A204.1 (cell line): ENCODE results near the gene PRKCZ.

ENCODE experiments used
- FAIRE-seq: peaks from 2 replicates; lab custom pipeline; 2012; peaks lifted over from hg19 to GRCh38; lab: Jason Lieb, UNC

The PRKCZ gene

GRCh38 chr1:2160451-2161300, 110.5 kb downstream of the PRKCZ start:
- FAIRE-seq: no peak

DNA sequence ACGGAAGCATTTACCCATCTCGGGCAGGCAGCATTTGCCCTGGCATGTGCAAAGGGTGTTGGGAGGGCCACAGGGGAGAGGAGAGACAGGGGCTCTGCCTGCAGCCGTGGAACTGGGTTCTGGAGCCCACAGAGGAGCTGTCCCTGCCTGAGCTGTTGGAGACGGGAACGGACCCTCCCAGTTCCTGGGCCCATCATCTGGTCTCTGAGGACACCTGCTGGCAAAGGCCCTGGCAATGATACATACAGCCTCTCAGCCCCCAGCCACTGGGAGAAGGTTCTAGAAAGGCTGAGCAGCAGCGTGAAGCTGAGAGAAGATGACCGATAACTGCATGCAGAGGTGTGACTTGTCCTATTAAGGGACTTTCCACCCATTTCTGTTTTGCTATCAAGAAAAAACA, 113.0 kb downstream of the PRKCZ start:
- FAIRE-seq: no peak

GRCh38 chr1:2165646-2166045, 115.4 kb downstream of the PRKCZ start:
- FAIRE-seq: no peak

DNA sequence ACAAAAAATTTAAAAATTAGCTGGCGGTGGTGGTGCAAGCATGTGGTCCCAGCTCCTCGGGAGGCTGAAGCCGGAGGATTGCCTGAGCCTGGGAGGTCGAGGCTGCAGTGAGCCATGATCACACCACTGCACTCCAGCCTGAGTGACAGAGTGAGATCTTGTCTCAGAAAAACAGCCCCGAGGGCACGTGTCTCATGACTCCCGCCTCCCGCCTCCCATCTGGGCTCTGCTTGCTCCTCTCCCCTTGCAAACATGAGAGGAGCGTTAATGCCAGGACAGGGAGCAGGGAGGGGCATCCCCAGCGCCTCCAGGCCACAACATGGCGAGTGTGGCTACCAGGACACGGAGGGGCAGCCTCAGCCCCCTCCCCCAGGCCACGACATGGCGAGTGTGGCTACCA, 116.0 kb downstream of the PRKCZ start:
- FAIRE-seq: no peak

GRCh38 chr1:2166695-2167094, 116.5 kb downstream of the PRKCZ start:
- FAIRE-seq: no peak

DNA sequence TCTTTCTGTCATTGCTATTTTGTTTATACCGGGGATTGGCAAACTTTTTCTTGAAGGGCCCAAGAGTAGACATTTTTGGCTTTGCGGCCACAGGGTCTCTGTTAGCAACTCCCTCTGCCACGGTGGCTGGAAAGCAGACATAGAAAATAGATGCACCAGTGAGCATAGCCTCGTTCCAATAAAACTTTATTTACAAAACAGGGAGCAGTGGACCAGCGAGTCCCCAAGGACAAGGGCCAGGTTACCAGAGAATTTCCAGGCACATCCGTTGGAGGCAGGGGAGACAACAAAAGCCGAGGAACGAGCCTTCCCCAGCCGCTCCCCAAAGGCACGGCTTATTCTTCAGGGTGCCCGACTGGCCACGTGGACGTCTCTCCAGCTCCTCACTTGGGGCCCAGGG, 117.9 kb downstream of the PRKCZ start:
- FAIRE-seq: no peak

DNA sequence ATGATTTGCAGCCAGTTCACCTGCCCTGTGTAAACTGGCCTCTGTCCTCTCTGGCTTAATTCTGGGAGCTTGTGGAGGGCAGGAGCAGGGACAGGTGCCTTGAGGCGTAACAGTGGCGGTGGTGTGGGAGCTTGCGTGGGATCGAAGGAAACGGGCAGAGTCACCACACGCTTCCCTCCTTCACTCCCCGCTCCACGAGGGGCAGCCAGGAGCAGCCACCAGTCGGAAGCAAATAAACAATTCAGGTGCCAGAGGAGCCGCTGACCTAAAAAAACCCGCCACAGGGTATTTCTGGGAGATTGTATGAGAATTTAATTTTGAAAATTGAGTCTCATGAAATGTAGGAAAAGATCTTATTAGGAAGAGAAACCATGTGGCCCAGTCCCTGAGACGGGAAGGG, 118.3 kb downstream of the PRKCZ start:
- no peak for FAIRE-seq

GRCh38 chr1:2169200-2169836, 119.1 kb downstream of the PRKCZ start:
- no peak for FAIRE-seq

DNA sequence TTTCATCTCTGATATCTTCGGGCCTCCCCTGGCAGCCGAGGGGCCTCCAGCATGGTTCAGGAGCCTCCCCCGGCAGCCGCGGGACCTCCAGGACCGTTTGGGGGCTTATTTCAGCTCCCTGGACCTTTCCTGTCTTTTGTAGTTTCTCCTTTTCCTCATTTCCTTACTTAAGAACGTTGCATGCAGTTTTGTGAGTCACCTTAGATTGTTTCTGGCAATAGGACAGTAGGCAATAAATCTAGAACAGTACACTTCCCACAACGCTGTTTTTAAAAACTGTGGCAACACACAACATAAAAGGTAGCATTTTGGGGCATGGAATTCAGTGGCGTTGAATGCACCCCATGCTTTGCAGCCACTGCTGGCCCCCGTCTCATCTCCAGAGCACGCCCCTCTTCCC, 120.0 kb downstream of the PRKCZ start:
- FAIRE-seq: no peak

DNA sequence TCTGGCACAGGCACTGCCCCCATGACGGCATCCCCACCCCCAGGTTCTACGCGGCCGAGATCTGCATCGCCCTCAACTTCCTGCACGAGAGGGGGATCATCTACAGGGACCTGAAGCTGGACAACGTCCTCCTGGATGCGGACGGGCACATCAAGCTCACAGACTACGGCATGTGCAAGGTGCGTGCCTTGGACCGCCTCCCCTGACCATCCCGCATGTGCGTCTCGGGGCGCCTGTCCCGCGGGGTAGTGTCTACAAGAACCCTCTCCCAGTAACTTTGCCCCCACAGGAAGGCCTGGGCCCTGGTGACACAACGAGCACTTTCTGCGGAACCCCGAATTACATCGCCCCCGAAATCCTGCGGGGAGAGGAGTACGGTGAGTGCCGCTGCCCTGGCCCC, 121.8 kb downstream of the PRKCZ start:
- no peak for FAIRE-seq

- FAIRE-seq: no peak
Measured at GRCh38 chr1:2172551-2173146, 122.4 kb downstream of the PRKCZ start.

DNA sequence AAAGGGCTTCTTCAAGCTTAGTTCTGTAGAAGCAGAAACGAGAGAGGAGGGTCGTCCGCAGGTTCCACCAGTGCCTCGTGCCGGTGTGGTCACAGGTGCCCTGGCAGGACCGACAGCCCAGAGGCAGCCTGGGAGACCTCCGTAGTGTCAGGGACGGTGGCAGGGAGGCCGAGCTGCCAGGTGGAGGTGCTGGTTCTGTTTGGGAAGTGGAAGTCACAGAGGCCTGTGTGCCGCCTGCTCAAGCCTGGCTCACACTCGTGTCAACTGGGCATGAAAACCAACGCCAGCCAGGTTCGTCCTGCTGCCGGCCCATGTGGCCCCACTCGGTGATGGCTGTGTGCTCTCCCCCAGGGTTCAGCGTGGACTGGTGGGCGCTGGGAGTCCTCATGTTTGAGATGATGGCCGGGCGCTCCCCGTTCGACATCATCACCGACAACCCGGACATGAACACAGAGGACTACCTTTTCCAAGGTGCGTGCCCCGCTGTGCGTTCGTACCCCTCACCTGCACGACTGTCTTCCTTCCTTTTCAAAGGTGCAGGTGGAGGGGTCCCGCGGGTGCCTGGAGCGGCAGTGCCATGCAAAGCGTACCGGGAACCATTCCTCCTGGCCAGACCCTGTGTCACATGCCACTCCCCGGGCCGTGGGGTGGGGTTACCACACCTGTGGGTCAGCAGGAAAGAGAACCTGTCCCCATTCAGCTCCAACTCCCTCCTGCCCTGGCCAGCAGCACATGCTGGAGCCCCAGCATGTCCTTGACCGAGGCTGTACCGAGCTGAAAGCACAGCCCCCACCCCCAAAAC, 123.5 kb downstream of the PRKCZ start:
- FAIRE-seq: no peak

DNA sequence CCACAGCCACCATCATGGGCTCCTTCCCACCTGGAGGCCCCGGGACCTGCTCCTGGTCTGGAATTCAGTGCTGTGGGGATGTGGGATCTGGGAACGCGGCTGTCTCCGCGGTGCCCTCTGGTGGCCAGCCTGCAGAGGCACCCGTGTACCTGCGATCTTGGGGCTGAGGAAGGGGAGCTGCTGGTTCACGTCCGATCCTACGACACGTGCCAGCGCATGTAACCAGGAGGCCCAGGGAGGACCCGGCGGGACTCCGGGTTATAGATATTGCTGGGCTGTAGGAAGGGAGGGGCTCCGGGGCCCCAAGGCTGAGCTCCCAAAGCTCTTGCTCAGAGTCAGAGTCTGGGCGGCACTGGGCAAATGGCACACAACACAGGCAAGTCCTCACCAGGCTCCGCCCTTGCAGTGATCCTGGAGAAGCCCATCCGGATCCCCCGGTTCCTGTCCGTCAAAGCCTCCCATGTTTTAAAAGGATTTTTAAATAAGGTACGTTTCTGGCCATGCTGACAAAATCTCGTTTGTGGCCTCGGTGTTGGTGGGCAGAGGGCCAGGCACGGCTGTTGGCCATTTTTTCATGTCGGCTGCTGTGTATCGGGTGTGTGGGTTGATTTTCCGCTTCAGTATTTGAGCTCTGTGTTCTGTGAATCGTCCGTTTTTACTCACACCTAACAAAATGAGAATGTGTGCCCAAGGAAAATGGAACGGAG, 124.3 kb downstream of the PRKCZ start:
- no peak for FAIRE-seq

- FAIRE-seq: no peak
Measured at GRCh38 chr1:2175055-2175414, 124.8 kb downstream of the PRKCZ start.

GRCh38 chr1:2175681-2176454, 125.7 kb downstream of the PRKCZ start:
- no peak for FAIRE-seq

- no peak for FAIRE-seq
Measured at GRCh38 chr1:2176615-2177014, 126.4 kb downstream of the PRKCZ start.

DNA sequence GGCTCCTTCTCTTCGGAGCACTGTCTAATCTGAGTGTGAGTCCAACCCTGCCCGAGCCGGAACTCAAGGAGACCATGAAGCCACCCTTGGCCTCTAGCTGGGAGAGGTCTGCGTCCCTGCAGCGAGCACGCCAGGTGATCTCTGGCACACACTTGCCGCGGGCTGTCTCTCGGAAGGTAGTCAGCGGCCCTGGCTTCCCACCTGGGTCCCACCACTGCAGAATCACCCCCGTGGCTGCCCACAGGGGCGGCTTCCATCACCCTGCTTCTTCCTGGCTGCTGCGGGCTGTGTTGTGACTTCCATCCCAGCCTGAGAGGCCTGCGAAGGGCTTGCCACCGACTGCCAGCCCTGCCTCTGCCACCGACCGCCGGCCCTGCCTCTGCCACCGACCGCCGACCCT, 127.3 kb downstream of the PRKCZ start:
- FAIRE-seq: no peak

DNA sequence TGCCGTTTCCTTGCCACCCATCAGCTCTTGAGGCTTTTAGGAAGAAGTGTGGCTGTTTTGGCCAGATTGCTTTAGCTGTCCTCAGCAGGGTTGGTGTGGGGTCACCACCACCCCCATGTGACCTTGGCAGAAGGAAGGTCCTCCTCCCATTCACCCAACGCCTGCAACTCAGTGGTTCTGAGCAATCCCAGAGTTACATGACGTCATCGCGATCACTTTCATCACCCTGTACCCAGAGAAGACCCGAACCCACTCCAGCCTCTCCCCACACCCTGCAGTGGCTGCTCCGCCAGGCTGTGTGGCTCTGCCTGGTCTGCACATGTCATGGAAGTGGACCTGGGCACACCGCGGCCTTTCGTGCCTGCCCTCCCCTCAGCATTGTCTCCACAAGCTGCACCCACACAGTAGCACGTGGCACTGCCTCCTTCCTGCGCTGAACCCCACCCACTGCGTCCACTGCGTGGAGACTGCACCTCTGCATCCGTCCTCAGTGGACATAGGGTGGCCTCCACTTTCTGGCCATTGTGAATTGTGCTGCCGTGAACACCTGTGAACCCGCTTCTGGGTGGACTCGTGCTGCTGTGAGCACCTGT, 127.8 kb downstream of the PRKCZ start:
- FAIRE-seq: no peak

DNA sequence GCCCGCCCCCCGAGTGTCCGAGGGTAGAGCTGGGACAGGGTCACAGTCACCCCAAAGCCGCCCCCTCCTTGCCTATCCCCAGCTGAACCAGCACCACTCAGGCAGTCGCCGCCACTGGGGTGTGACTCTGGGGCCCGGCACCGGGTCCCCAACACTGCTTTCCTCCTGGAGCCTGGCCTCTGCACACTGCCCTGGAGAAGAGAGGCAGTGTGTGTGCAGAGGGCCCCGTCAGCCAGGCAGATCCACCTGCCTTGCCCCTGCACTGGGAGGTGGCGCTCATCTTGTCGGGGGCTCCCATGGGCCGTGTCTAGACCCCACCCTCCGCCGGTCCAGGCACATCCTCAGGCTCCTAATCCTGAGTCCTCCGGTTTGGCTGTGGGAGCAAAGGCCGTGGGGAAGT, 128.7 kb downstream of the PRKCZ start:
- FAIRE-seq: no peak

DNA sequence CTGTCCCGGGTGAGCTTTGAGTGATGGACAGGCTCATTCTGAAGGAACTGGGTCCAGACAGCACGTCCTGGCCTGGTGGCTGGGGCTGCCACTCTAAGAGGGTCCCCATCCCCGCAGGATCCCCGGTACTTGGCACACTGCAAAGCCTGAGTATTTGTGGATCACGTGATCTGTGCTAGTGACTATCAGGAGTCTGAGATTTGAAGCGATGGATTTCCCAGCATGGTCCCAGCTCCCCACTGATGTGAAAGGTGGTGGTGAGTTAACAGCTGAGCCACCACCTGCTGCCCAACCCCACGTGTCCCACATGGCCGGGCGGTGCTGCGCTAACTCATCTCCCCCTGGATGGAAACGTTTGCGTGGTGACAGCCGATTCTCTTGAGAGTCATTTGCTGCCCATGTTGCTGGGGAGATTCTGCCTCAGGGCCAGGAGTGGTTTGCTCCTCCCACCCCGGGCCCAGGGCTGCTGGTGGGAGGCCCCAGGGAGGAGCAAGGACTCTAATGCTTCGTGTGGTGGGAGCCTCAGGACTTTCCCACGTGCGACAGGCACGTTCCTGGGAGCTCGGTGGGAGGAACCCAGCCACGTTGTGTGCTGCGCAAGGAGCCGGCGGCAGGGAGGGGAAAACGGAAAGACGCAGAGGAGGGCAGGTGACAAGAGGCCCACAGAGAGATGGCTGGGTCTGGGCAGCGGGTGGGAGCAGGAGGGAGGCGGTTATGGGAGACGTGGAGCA, 129.2 kb downstream of the PRKCZ start:
- no peak for FAIRE-seq
